C4-2B (cell line): ENCODE measurements around the gene EFNA2.

Experiments used
- ZFX ChIP-seq: fragments of 450-650 bp; IDR thresholded peaks from 2 replicates; pipeline ENCODE4 v1.6.1; 2017
- TF ChIP-seq, protein P1 (sequence below): fragments of 450-650 bp; conservative IDR thresholded peaks from 2 replicates; pipeline ENCODE4 v1.5.1; 2017; ENCODE audit warnings: mild to moderate bottlenecking

DNA sequence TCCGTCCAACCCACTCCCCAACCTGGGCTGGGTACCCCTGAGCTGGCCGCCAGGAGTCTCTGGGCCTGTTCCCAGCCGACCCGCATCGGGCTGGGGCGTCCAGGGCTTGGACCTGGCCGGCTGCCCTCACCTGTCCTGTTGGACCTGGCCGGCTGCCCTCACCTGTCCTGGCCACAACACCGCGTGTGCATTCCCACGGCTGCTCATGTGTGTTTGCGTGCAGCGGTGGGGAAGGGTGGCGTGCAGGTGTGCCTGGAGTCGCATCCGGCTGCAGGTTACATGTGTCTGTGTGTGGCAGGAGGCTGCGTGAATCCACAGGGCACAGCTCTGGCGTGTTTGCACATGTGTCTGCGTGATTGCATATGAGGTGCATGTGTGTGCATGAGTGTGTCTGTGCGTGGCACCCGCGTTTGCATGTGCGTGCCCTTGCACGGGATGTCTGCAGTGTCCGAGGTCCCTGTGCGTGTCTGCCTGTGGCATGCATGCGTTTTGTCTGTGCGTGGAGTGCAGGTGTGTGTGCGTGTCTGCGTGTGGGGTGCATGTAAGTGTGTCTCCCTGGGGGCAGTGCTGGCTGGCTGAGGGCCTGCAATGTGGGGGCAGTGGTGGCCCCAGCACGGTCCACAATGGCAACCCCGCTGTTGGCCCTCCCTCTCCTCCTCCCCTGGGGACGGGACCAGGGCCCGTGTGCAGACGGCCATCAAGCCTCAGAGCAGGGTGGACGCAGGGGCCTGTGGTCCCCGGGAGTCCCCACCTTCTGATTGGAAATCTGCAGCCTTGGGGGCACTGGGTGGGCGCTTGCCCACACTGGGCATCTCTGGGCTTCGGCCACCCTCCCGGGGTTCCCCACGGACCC, 3.4 kb downstream of the EFNA2 start:
- TF ChIP-seq, protein P1, sequence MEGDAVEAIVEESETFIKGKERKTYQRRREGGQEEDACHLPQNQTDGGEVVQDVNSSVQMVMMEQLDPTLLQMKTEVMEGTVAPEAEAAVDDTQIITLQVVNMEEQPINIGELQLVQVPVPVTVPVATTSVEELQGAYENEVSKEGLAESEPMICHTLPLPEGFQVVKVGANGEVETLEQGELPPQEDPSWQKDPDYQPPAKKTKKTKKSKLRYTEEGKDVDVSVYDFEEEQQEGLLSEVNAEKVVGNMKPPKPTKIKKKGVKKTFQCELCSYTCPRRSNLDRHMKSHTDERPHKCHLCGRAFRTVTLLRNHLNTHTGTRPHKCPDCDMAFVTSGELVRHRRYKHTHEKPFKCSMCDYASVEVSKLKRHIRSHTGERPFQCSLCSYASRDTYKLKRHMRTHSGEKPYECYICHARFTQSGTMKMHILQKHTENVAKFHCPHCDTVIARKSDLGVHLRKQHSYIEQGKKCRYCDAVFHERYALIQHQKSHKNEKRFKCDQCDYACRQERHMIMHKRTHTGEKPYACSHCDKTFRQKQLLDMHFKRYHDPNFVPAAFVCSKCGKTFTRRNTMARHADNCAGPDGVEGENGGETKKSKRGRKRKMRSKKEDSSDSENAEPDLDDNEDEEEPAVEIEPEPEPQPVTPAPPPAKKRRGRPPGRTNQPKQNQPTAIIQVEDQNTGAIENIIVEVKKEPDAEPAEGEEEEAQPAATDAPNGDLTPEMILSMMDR = no peak
- no peak for TF ChIP-seq ZFX
